Hepatocyte (in vitro differentiated cells): ENCODE measurements around the gene ADGRL3. TPM values are rescaled to one million over a fixed set of nuclear protein-coding genes. Genes with fewer than 3 reads are reported as not detected.

Source experiments
- DNase-seq: peaks from one replicate; pipeline ENCODE4 v3.0.0-alpha.2; 2016; ENCODE audit warnings: low spot score
- H2AFZ ChIP-seq: fragments of 200-600 bp; sonication (generic); 2 replicates; pipeline ENCODE4 v1.6.0; 2016; ENCODE audit warnings: antibody characterized with exemption, mild to moderate bottlenecking
- H3K27ac ChIP-seq: fragments of 200-600 bp; sonication (generic); 2 replicates; pipeline ENCODE4 v1.5.1; 2016; ENCODE audit warnings: mild to moderate bottlenecking
- H3K27me3 ChIP-seq: fragments of 200-600 bp; sonication (generic); 2 replicates; pipeline ENCODE4 v1.6.1; 2016
- H3K36me3 ChIP-seq: fragments of 200-600 bp; sonication (generic); replicated peaks from 2 replicates; pipeline ENCODE4 v1.5.1; 2016; ENCODE audit warnings: low read depth; ENCODE audit not compliant: insufficient read depth
- H3K4me1 ChIP-seq: fragments of 200-600 bp; sonication (generic); 2 replicates; pipeline ENCODE4 v1.5.1; 2016; ENCODE audit warnings: mild to moderate bottlenecking, moderate library complexity; ENCODE audit not compliant: insufficient read depth
- H3K4me2 ChIP-seq: fragments of 200-600 bp; sonication (generic); 2 replicates; pipeline ENCODE4 v1.6.0; 2016
- H3K4me3 ChIP-seq: fragments of 200-600 bp; sonication (generic); 2 replicates; pipeline ENCODE4 v1.5.1; 2016; ENCODE audit warnings: mild to moderate bottlenecking
- H3K79me2 ChIP-seq: fragments of 200-600 bp; sonication (generic); 2 replicates; pipeline ENCODE4 v1.6.0; 2017; ENCODE audit warnings: mild to moderate bottlenecking
- H3K9me2 ChIP-seq: fragments of 200-600 bp; sonication (generic); replicated peaks from 2 replicates; pipeline ENCODE4 v1.6.0; 2017; ENCODE audit warnings: mild to moderate bottlenecking; ENCODE audit not compliant: insufficient read depth
- H3K9me3 ChIP-seq: fragments of 200-600 bp; sonication (generic); 2 replicates; pipeline ENCODE4 v1.5.1; 2016; ENCODE audit warnings: low read depth, mild to moderate bottlenecking
- H4K20me1 ChIP-seq: fragments of 200-600 bp; sonication (generic); 2 replicates; pipeline ENCODE4 v1.6.0; 2016; ENCODE audit warnings: mild to moderate bottlenecking; ENCODE audit not compliant: insufficient read depth, poor library complexity, severe bottlenecking
- EZH2 ChIP-seq: fragments of 200-600 bp; sonication (generic); IDR thresholded peaks from 2 replicates; pipeline ENCODE4 v1.6.1; 2016; ENCODE audit warnings: antibody characterized with exemption, mild to moderate bottlenecking, borderline replicate concordance
- EZH2phosphoT487 ChIP-seq: fragments of 200-600 bp; sonication (generic); IDR thresholded peaks from one replicate; pipeline ENCODE4 v1.6.1; 2018; ENCODE audit warnings: antibody characterized with exemption, mild to moderate bottlenecking, low read depth, moderate library complexity; ENCODE audit not compliant: unreplicated experiment, severe bottlenecking
- WGBS: methylation state at CpG from one replicate; pipeline ENCODE4 v1.1.6; 2016; ENCODE audit warnings: low lambda C conversion rate; ENCODE audit errors: missing lambda C conversion rate; 5-methylcytosine and 5-hydroxymethylcytosine counted together
- polyA plus RNA-seq: library from polyadenylated mRNA; unstranded; fragments of >200 nt; fragmentation: Nextera tagmentation; extraction: Ambion mirVana; gene quantifications from 2 replicates; pipeline ENCODE4 v1.2.1, GENCODE V29; 2016
- total RNA-seq: library from RNA; depleted of rRNA; stranded (reverse); fragments of >200 nt; gene quantifications from 2 replicates; pipeline ENCODE4 v1.2.3, GENCODE V29; 2014
- TF ChIP-seq, protein P1 (sequence below): fragments of 200-600 bp; sonication (generic); IDR thresholded peaks from 2 replicates; pipeline ENCODE4 v1.5.1; 2016; ENCODE audit warnings: antibody characterized with exemption, mild to moderate bottlenecking; ENCODE audit not compliant: poor library complexity

Gene ADGRL3
- total and polyA plus RNA-seq, 2 experiments from 2014 or later: 4.4 to 21.2 TPM

DNA sequence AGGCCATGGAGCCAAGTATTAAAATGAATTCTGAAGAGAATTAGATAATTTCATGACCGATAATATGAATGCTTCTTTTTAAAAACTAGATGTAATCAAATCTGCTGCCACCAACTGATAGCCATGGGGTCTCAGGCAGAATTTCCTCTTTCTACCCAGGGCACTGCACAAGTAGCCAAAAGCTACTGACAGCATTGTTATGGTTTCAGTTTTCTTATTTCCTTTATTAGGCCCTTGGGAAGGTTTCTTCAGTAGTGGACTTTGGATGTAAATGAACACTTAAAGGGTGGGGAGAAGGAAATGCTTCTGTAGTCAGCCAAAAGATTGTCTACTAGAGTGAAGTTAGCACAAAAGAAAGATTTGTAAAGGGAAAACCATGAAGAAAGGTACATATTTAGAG is 686.0 kb downstream of the ADGRL3 start:
- H3K4me2 ChIP-seq: peak overlapping the region; percentile 66
- peak overlapping the region; percentile 4 for H3K4me3 ChIP-seq
- H3K9me2 ChIP-seq: no peaks in the 10 kb centered on the region
- H2AFZ ChIP-seq: no peak overlapping the region
- no peaks in the 10 kb centered on the region for H3K4me1 ChIP-seq
- 78% methylated on average over 1 of the region's 1 CpG for WGBS
- H3K27ac ChIP-seq: peak overlapping the region; percentile 46
- DNase-seq: peak; percentile 23
- no peaks in the 10 kb centered on the region for H3K9me3 ChIP-seq
- no peaks in the 10 kb centered on the region for H3K27me3 ChIP-seq
- TF ChIP-seq, protein P1, sequence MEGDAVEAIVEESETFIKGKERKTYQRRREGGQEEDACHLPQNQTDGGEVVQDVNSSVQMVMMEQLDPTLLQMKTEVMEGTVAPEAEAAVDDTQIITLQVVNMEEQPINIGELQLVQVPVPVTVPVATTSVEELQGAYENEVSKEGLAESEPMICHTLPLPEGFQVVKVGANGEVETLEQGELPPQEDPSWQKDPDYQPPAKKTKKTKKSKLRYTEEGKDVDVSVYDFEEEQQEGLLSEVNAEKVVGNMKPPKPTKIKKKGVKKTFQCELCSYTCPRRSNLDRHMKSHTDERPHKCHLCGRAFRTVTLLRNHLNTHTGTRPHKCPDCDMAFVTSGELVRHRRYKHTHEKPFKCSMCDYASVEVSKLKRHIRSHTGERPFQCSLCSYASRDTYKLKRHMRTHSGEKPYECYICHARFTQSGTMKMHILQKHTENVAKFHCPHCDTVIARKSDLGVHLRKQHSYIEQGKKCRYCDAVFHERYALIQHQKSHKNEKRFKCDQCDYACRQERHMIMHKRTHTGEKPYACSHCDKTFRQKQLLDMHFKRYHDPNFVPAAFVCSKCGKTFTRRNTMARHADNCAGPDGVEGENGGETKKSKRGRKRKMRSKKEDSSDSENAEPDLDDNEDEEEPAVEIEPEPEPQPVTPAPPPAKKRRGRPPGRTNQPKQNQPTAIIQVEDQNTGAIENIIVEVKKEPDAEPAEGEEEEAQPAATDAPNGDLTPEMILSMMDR: no peak
- TF ChIP-seq EZH2phosphoT487 (no peak), EZH2 (no peak)
- H4K20me1 ChIP-seq: no peaks in the 10 kb centered on the region
- H3K79me2 ChIP-seq: no peaks in the 10 kb centered on the region
- H3K36me3 ChIP-seq: no peaks in the 10 kb centered on the region

DNA sequence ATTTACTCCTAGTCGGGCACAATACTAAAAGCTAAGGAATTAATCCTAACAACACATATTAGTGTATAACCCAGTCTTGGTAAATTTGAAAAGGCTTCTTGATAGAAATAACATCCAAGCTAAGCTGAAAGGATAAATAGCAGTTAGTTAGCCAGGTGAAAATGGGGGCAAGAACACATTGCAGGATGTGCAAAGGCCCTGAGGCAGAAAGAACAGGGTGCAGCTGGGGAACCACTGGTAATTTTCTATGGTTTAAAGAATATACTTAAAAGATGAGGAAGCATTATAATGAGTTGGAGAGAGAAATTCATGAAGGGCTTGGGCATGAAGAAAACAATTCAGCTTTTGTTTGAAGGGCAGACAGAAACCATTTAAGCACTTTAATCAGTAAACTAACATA is 689.0 kb downstream of the ADGRL3 start:
- no peaks in the 10 kb centered on the region for H3K27me3 ChIP-seq
- no peak overlapping the region for H3K4me2 ChIP-seq
- H3K9me3 ChIP-seq: no peaks in the 10 kb centered on the region
- TF ChIP-seq, protein P1: no peak
- TF ChIP-seq EZH2phosphoT487 (no peak), EZH2 (no peak)
- no peaks in the 10 kb centered on the region for H3K9me2 ChIP-seq
- no peaks in the 10 kb centered on the region for H3K79me2 ChIP-seq
- H3K4me3 ChIP-seq: no peak overlapping the region
- no peak for DNase-seq
- no peak overlapping the region for H2AFZ ChIP-seq
- H3K4me1 ChIP-seq: no peaks in the 10 kb centered on the region
- H3K27ac ChIP-seq: no peak overlapping the region
- 96% methylated on average over 1 of the region's 1 CpG for WGBS
- H4K20me1 ChIP-seq: no peaks in the 10 kb centered on the region
- H3K36me3 ChIP-seq: no peaks in the 10 kb centered on the region

DNA sequence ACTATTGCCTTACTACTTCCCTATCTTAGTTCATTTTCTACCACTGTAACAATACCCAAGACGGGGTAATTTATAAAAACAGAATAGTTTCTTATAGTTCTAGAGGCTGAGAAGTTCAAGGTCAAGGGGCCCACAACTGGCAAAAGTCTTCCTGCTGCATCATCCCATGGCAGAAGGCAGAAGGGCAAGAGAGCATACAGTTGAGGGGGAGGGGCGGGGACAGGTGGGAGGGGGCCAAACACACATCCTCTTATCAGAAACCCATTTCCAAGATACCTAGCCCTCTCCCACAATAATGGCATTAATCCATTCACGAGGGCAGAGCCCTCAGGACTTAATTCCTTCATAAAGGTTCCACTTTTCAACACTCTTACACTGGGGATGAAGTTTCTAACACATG is 690.2 kb downstream of the ADGRL3 start:
- Histone ChIP-seq H3K4me1 (no peaks in the 10 kb centered on the region), H2AFZ (no peak overlapping the region), H4K20me1 (no peaks in the 10 kb centered on the region), H3K27ac (no peak overlapping the region), H3K9me2 (no peaks in the 10 kb centered on the region), H3K4me3 (no peak overlapping the region), H3K36me3 (no peaks in the 10 kb centered on the region), H3K27me3 (peaks cover 3% of the 10 kb centered on the region), H3K9me3 (no peaks in the 10 kb centered on the region), H3K79me2 (no peaks in the 10 kb centered on the region), H3K4me2 (no peak overlapping the region)
- DNase-seq: no peak
- WGBS: 83% methylated on average over 3 of the region's 3 CpGs
- TF ChIP-seq EZH2phosphoT487 (no peak), EZH2 (no peak)
- TF ChIP-seq, protein P1: no peak

DNA sequence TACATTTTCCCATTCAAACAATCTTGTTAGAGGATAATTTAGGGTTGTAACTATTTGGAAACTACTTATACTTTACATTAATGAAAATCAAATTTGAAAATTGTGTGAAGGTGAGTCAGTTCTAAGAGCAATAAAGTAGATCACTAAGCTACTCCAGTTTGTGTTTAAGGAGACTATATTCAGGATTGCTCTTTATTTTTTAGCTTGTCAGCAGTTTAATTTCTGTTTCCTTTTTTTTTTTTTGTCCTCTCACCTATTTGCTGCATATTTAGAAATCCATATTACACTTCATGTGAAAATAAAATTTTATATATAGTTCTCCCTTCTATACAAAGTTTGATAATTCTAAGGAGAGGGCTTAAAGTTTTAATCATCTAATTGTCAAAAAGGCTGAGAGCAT is 691.8 kb downstream of the ADGRL3 start:
- H3K4me2 ChIP-seq: no peak overlapping the region
- TF ChIP-seq EZH2phosphoT487 (no peak), EZH2 (no peak)
- TF ChIP-seq, protein P1: no peak
- no peak overlapping the region for H3K27ac ChIP-seq
- no peak overlapping the region for H3K4me3 ChIP-seq
- H2AFZ ChIP-seq: no peak overlapping the region
- no peak for DNase-seq
- H3K9me2 ChIP-seq: no peaks in the 10 kb centered on the region
- no peaks in the 10 kb centered on the region for H3K36me3 ChIP-seq
- H3K9me3 ChIP-seq: no peaks in the 10 kb centered on the region
- H3K27me3 ChIP-seq: peaks cover 3% of the 10 kb centered on the region
- no peaks in the 10 kb centered on the region for H4K20me1 ChIP-seq
- H3K4me1 ChIP-seq: no peaks in the 10 kb centered on the region
- no peaks in the 10 kb centered on the region for H3K79me2 ChIP-seq
